Esophagus squamous epithelium (tissue), 4 donors: ENCODE measurements around the gene LIMCH1.

Source experiments
- POLR2A ChIP-seq, 4 donors: fragments of 450-650 bp; IDR thresholded peaks; one replicate each; pipeline ENCODE4 v1.6.1; 2017; ENCODE audit warnings: antibody characterized with exemption in 4 of 4, mild to moderate bottlenecking in 4 of 4, moderate library complexity in 3 of 4
- TF ChIP-seq, protein P1 (sequence below), 6 experiments: fragments of 450-650 bp in 4 of 6; fragments of 200-600 bp in 2 of 6; sonication (generic) in 2 of 6; IDR thresholded peaks; one replicate each; pipeline ENCODE4 v1.5.1; 2016 to 2019; ENCODE audit warnings: antibody characterized with exemption in 6 of 6, mild to moderate bottlenecking in 4 of 6, moderate library complexity in 4 of 6

DNA sequence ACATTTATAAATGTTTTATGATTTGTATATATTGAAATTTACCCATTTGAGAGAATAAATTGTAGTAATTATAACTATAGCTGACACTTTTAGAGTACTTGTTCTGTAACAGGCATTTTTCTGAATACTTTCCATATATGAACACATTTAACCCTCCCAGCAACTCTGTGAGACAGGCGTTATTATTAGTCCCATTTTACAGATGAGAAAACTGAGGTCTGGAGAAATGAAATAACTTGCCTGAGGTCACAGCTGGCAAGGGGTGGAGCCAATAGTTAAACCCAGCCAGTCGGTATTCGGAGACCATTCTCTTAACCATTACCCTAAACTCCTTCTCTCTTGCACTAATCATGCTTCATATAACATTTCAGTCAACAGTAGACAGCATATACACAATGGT, 72.5 kb downstream of the LIMCH1 start:
- TF ChIP-seq, protein P1, sequence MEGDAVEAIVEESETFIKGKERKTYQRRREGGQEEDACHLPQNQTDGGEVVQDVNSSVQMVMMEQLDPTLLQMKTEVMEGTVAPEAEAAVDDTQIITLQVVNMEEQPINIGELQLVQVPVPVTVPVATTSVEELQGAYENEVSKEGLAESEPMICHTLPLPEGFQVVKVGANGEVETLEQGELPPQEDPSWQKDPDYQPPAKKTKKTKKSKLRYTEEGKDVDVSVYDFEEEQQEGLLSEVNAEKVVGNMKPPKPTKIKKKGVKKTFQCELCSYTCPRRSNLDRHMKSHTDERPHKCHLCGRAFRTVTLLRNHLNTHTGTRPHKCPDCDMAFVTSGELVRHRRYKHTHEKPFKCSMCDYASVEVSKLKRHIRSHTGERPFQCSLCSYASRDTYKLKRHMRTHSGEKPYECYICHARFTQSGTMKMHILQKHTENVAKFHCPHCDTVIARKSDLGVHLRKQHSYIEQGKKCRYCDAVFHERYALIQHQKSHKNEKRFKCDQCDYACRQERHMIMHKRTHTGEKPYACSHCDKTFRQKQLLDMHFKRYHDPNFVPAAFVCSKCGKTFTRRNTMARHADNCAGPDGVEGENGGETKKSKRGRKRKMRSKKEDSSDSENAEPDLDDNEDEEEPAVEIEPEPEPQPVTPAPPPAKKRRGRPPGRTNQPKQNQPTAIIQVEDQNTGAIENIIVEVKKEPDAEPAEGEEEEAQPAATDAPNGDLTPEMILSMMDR (IDR thresholded peaks at IDR 0.05) = no peak
- TF ChIP-seq POLR2A (IDR thresholded peaks at IDR 0.05) = no peak
